SK-N-MC (cell line): ENCODE data around the gene SPATA13.

Experiments used
- FOXP2 ChIP-seq: optimal IDR thresholded peaks from 2 replicates; pipeline ENCODE3; 2011; ENCODE audit warnings: mild to moderate bottlenecking, moderate library complexity; ENCODE audit not compliant: insufficient read depth; ENCODE audit errors: extremely low read length, control extremely low read depth
- POLR2AphosphoS5 ChIP-seq: IDR thresholded peaks from 2 replicates; pipeline ENCODE4 v1.6.1; 2012; ENCODE audit warnings: mild to moderate bottlenecking, low read depth, low read length, borderline replicate concordance

DNA sequence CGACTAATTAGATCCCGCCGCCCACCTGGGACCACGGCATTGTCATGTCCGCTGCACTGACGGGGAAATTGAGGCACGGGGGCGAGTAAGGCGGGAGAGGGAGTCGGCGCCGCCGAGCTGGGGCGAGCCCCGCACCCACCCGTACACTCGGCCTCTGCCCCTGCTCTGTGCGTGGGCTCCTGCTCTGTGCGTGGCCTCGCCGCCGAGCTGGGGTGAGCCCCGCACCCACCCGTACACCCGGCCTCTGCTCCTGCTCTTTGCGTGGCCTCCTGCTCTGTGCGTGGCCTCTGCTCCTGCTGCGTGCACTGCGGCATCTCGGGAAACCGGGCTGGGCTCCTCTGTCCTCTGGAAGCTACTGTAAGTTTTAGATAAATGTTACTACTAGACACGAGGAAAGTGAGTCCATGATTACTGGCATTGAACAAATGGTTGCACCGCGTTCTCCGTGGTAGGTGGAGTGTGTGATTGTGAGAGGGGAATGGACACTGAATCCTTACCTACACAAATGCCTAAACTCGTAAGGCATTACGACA, 148.0 kb downstream of the SPATA13 start:
- TF ChIP-seq FOXP2 (no peak), POLR2AphosphoS5 (no peak)
